Neural cell (in vitro differentiated cells): Measurements from ENCODE around the gene ZNF583. TPM values are rescaled to one million over a fixed set of nuclear protein-coding genes. Genes with fewer than 3 reads are reported as not detected.

ENCODE experiments used
- H2AFZ ChIP-seq: fragments of 200-600, 300-800 bp; sonication (generic), shearing (Covaris generic); 2 replicates; pipeline ENCODE4 v1.6.0; 2014; ENCODE audit warnings: low read depth, mild to moderate bottlenecking, antibody characterized with exemption, low read length, moderate library complexity
- H3F3A ChIP-seq: fragments of 200-600 bp; shearing (Covaris generic); 2 replicates; pipeline ENCODE4 v1.6.1; 2016; ENCODE audit warnings: mild to moderate bottlenecking, moderate library complexity, mixed read lengths, antibody characterized with exemption, low read length; ENCODE audit not compliant: insufficient read depth, poor library complexity, severe bottlenecking
- H3K27ac ChIP-seq: fragments of 200-600, 300-800 bp; sonication (generic), shearing (Covaris generic); 2 replicates; pipeline ENCODE4 v1.5.1; 2014; ENCODE audit warnings: mild to moderate bottlenecking, low read length, moderate library complexity
- H3K27me3 ChIP-seq: fragments of 300-800, 200-600 bp; sonication (generic), shearing (Covaris generic); 2 replicates; pipeline ENCODE4 v1.6.0; 2014; ENCODE audit warnings: mild to moderate bottlenecking, low read depth, low read length, moderate library complexity; ENCODE audit not compliant: insufficient read depth
- H3K36me3 ChIP-seq: fragments of 300-800, 200-600 bp; sonication (generic), shearing (Covaris generic); 2 replicates; pipeline ENCODE4 v1.5.1; 2014; ENCODE audit warnings: mild to moderate bottlenecking, antibody characterized with exemption, low read length, moderate library complexity; ENCODE audit not compliant: insufficient read depth
- H3K4me2 ChIP-seq: fragments of 300-800, 200-600 bp; sonication (generic), shearing (Covaris generic); 2 replicates; pipeline ENCODE4 v1.6.0; 2014; ENCODE audit warnings: mild to moderate bottlenecking, low read length
- H3K4me3 ChIP-seq: fragments of 300-800, 200-600 bp; sonication (generic), shearing (Covaris generic); 2 replicates; pipeline ENCODE4 v1.5.1; 2014; ENCODE audit warnings: mild to moderate bottlenecking, low read length, moderate library complexity
- H3K79me2 ChIP-seq: fragments of 200-600 bp; shearing (Covaris generic); replicated peaks from 2 replicates; pipeline ENCODE4 v1.6.0; 2014; ENCODE audit warnings: mild to moderate bottlenecking, low read length, moderate library complexity; ENCODE audit not compliant: insufficient read depth
- H3K9ac ChIP-seq: fragments of 300-800, 200-600 bp; sonication (generic), shearing (Covaris generic); 2 replicates; pipeline ENCODE4 v1.6.1; 2016; ENCODE audit warnings: mild to moderate bottlenecking, low read length, mixed read lengths
- H3K9me2 ChIP-seq: fragments of 200-600 bp; shearing (Covaris generic); 2 replicates; pipeline ENCODE4 v1.6.1; 2016; ENCODE audit warnings: mild to moderate bottlenecking, low read length, mixed read lengths; ENCODE audit not compliant: insufficient read depth
- H3K9me3 ChIP-seq: fragments of 200-600, 300-800 bp; sonication (generic), shearing (Covaris generic); 2 replicates; pipeline ENCODE4 v1.6.1; 2016; ENCODE audit warnings: mild to moderate bottlenecking, mixed run types, low read length, moderate library complexity, mixed read lengths
- H4K20me1 ChIP-seq: fragments of 200-600 bp; shearing (Covaris generic); 2 replicates; pipeline ENCODE4 v1.6.1; 2016; ENCODE audit warnings: mild to moderate bottlenecking, mixed run types; ENCODE audit not compliant: insufficient read depth
- EP300 ChIP-seq: fragments of 450-650 bp; conservative IDR thresholded peaks from 2 replicates; pipeline ENCODE4 v1.6.1; 2014; ENCODE audit warnings: antibody characterized with exemption, mild to moderate bottlenecking, moderate library complexity; ENCODE audit not compliant: poor library complexity, severe bottlenecking
- EZH2 ChIP-seq: fragments of 200-600, 300-800 bp; shearing (Covaris generic), sonication (generic); IDR thresholded peaks from 2 replicates; pipeline ENCODE4 v1.6.1; 2014; ENCODE audit warnings: antibody characterized with exemption, low read length, borderline replicate concordance, mild to moderate bottlenecking; ENCODE audit not compliant: insufficient read depth, poor library complexity, severe bottlenecking
- MXI1 ChIP-seq: fragments of 450-650 bp; conservative IDR thresholded peaks from 2 replicates; pipeline ENCODE4 v1.6.1; 2014; ENCODE audit warnings: antibody characterized with exemption, mild to moderate bottlenecking; ENCODE audit not compliant: poor library complexity, severe bottlenecking
- POLR2AphosphoS5 ChIP-seq: IDR thresholded peaks from 2 replicates; pipeline ENCODE4 v1.6.1; 2012
- RAD21 ChIP-seq: fragments of 450-650 bp; conservative IDR thresholded peaks from 2 replicates; pipeline ENCODE4 v1.6.1; 2014; ENCODE audit warnings: antibody characterized with exemption, mild to moderate bottlenecking, moderate library complexity
- SMC3 ChIP-seq: fragments of 450-650 bp; conservative IDR thresholded peaks from 2 replicates; pipeline ENCODE4 v1.6.1; 2014; ENCODE audit warnings: antibody characterized with exemption, mild to moderate bottlenecking, moderate library complexity; ENCODE audit not compliant: poor library complexity
- TAF1 ChIP-seq: IDR thresholded peaks from 2 replicates; pipeline ENCODE4 v1.6.1; 2012; ENCODE audit warnings: low read depth
- polyA plus RNA-seq: library from polyadenylated mRNA; depleted of rRNA; stranded (reverse); fragments of >200 nt; gene quantifications from 2 replicates; pipeline ENCODE4 v1.2.3, GENCODE V29; 2014
- TF ChIP-seq, protein P1 (sequence below): IDR thresholded peaks from 2 replicates; pipeline ENCODE4 v1.6.1; 2012; ENCODE audit warnings: borderline replicate concordance
- TF ChIP-seq, protein P2 (sequence below): fragments of 450-650 bp; IDR thresholded peaks from 2 replicates; pipeline ENCODE4 v1.5.1; 2014; ENCODE audit warnings: antibody characterized with exemption, mild to moderate bottlenecking, moderate library complexity; ENCODE audit not compliant: poor library complexity, severe bottlenecking

The ZNF583 gene
- polyA plus RNA-seq, 1 donor from 2014 or later, result 31.5 TPM

DNA sequence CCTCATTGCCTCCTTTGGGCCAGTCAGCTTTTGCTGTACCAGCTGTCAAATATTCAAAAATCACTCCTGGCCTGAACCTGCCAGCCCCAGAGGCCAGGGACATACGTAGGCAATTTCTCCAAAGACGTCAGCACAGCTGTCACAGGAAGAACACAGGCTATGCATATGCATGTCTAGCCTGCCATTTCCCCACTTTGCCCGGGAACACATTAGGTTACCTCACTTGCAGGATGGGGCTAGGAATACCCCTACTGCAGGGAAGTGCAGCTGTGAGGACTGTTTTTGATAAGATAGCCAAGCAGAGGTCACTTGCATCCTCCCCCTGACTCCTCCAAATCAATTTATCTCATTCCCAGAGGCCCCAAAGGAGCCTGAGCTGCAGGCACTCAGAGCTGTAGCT is 70.2 kb downstream of the ZNF583 start:
- H4K20me1 ChIP-seq, result no peaks in the 10 kb centered on the region
- peaks cover 29% of the 10 kb centered on the region for H3K36me3 ChIP-seq

GRCh38 chr19:56476093-56476492 is 72.0 kb downstream of the ZNF583 start:
- Histone ChIP-seq H4K20me1 (no peaks in the 10 kb centered on the region), H3K9ac (peak overlapping the region; percentile 82), H3K27ac (peak overlapping the region; percentile 87), H3F3A (no peaks in the 10 kb centered on the region), H2AFZ (no peak overlapping the region), H3K27me3 (no peaks in the 10 kb centered on the region), H3K36me3 (peaks cover 19% of the 10 kb centered on the region), H3K4me2 (peak overlapping the region; percentile 55), H3K9me3 (peaks cover 9% of the 10 kb centered on the region), H3K79me2 (peaks cover 55% of the 10 kb centered on the region), H3K4me3 (peak overlapping the region; percentile 77), H3K9me2 (no peaks in the 10 kb centered on the region)
- TF ChIP-seq MXI1 (no peak), EP300 (no peak), EZH2 (no peak), RAD21 (no peak), SMC3 (no peak), POLR2AphosphoS5 (no peak), TAF1 (no peak)
- TF ChIP-seq, protein P1, sequence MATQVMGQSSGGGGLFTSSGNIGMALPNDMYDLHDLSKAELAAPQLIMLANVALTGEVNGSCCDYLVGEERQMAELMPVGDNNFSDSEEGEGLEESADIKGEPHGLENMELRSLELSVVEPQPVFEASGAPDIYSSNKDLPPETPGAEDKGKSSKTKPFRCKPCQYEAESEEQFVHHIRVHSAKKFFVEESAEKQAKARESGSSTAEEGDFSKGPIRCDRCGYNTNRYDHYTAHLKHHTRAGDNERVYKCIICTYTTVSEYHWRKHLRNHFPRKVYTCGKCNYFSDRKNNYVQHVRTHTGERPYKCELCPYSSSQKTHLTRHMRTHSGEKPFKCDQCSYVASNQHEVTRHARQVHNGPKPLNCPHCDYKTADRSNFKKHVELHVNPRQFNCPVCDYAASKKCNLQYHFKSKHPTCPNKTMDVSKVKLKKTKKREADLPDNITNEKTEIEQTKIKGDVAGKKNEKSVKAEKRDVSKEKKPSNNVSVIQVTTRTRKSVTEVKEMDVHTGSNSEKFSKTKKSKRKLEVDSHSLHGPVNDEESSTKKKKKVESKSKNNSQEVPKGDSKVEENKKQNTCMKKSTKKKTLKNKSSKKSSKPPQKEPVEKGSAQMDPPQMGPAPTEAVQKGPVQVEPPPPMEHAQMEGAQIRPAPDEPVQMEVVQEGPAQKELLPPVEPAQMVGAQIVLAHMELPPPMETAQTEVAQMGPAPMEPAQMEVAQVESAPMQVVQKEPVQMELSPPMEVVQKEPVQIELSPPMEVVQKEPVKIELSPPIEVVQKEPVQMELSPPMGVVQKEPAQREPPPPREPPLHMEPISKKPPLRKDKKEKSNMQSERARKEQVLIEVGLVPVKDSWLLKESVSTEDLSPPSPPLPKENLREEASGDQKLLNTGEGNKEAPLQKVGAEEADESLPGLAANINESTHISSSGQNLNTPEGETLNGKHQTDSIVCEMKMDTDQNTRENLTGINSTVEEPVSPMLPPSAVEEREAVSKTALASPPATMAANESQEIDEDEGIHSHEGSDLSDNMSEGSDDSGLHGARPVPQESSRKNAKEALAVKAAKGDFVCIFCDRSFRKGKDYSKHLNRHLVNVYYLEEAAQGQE, result no peak
- TF ChIP-seq, protein P2, sequence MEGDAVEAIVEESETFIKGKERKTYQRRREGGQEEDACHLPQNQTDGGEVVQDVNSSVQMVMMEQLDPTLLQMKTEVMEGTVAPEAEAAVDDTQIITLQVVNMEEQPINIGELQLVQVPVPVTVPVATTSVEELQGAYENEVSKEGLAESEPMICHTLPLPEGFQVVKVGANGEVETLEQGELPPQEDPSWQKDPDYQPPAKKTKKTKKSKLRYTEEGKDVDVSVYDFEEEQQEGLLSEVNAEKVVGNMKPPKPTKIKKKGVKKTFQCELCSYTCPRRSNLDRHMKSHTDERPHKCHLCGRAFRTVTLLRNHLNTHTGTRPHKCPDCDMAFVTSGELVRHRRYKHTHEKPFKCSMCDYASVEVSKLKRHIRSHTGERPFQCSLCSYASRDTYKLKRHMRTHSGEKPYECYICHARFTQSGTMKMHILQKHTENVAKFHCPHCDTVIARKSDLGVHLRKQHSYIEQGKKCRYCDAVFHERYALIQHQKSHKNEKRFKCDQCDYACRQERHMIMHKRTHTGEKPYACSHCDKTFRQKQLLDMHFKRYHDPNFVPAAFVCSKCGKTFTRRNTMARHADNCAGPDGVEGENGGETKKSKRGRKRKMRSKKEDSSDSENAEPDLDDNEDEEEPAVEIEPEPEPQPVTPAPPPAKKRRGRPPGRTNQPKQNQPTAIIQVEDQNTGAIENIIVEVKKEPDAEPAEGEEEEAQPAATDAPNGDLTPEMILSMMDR, result no peak

More for the DNA sequence above, 70.2 kb downstream of the ZNF583 start:
- H3K4me2 ChIP-seq, result no peak overlapping the region
- H3F3A ChIP-seq, result no peaks in the 10 kb centered on the region
- H2AFZ ChIP-seq, result no peak overlapping the region
- no peaks in the 10 kb centered on the region for H3K27me3 ChIP-seq
- H3K27ac ChIP-seq, result no peak overlapping the region
- H3K9me2 ChIP-seq, result no peaks in the 10 kb centered on the region
- H3K9ac ChIP-seq, result no peak overlapping the region
- H3K4me3 ChIP-seq, result peak overlapping the region; percentile 19
- H3K79me2 ChIP-seq, result peaks cover 39% of the 10 kb centered on the region
- no peak for TF ChIP-seq POLR2AphosphoS5
- TF ChIP-seq, protein P1, result no peak
- no peak for TF ChIP-seq MXI1
- no peak for TF ChIP-seq EP300
- no peak for TF ChIP-seq EZH2
- no peak for TF ChIP-seq RAD21
- TF ChIP-seq, protein P2, result no peak
- TF ChIP-seq TAF1, result no peak
- TF ChIP-seq SMC3, result no peak
- peaks cover 12% of the 10 kb centered on the region for H3K9me3 ChIP-seq
